GM12875 (cell line): Measurements from ENCODE around the gene ZNF341.
"Not testable (repeated sequence)": the region's sequence is repeated elsewhere in the genome, so short reads cannot be mapped to it uniquely, and the experiment has no call there.

Experiments used
- H3K4me3 ChIP-seq: one replicate; pipeline ENCODE4 v1.5.1; 2011; ENCODE audit warnings: low read depth, low read length, control low read depth
- TF ChIP-seq, protein P1 (sequence below): IDR thresholded peaks from 2 replicates; pipeline ENCODE4 v1.5.1; 2011; ENCODE audit warnings: low read depth, mild to moderate bottlenecking, control low read depth, inconsistent platforms, low read length, moderate library complexity, borderline replicate concordance; ENCODE audit not compliant: insufficient read depth

ZNF341 gene

DNA sequence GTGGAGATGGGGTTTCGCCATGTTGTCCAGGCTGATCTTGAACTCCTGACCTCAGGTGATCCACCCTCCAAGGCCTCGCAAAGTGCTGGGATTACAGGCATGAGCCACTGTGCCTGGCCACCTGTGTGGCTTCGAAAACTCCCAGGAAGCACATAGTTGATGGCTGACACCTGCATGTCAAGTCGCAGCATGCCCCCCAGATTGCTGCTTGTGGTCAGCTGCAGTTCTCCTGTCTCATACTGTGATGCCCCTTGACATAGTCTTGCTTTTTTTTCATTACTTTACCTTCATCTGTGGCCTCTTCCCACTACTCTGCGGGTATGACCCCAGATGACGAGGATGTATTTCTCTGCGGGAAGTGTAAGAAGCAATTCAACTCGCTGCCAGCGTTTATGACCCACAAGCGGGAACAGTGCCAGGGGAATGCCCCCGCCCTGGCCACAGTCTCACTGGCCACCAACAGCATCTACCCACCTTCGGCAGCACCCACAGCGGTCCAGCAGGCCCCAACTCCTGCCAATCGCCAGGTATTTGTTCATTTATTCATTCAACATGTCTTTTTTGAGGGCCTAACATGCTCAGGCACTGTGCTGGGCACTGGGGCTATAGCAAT lies 13.1 kb downstream of the ZNF341 start:
- H3K4me3 ChIP-seq = no peak overlapping the region

DNA sequence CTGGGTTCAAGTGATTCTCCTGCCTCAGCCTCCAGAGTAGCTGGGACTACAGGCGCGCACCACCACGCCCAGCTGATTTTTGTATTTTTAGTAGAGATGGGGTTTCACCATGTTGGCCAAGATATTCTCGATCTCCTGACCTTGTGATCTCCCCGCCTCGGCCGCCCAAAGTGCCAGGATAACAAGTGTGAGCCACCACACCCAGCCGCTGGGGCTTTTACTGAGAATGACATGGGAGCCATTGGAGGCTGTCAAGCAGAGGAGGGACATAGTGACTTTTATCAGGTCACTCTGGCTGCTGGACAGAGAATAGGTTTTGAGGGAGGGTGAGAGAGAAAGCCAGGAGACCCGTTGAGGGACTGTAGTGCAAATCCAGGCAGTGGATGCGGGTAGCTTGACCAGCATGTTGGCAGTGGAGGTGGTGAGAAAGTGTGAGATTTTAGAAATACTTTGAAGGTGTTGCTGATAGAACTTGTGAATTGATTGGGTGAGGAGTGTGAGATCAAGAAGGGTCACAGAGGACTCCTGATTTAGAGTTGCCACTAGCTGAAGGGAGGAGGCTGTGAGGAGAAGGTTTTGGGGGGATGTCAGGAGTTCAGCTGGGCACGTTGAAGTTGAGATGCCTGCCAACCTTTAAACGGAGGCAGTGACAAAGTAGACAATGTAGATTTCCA lies 14.7 kb downstream of the ZNF341 start:
- no peak overlapping the region for H3K4me3 ChIP-seq
- TF ChIP-seq, protein P1, sequence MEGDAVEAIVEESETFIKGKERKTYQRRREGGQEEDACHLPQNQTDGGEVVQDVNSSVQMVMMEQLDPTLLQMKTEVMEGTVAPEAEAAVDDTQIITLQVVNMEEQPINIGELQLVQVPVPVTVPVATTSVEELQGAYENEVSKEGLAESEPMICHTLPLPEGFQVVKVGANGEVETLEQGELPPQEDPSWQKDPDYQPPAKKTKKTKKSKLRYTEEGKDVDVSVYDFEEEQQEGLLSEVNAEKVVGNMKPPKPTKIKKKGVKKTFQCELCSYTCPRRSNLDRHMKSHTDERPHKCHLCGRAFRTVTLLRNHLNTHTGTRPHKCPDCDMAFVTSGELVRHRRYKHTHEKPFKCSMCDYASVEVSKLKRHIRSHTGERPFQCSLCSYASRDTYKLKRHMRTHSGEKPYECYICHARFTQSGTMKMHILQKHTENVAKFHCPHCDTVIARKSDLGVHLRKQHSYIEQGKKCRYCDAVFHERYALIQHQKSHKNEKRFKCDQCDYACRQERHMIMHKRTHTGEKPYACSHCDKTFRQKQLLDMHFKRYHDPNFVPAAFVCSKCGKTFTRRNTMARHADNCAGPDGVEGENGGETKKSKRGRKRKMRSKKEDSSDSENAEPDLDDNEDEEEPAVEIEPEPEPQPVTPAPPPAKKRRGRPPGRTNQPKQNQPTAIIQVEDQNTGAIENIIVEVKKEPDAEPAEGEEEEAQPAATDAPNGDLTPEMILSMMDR = no peak

More for the DNA sequence above, 13.1 kb downstream of the ZNF341 start:
- TF ChIP-seq, protein P1 = no peak

DNA sequence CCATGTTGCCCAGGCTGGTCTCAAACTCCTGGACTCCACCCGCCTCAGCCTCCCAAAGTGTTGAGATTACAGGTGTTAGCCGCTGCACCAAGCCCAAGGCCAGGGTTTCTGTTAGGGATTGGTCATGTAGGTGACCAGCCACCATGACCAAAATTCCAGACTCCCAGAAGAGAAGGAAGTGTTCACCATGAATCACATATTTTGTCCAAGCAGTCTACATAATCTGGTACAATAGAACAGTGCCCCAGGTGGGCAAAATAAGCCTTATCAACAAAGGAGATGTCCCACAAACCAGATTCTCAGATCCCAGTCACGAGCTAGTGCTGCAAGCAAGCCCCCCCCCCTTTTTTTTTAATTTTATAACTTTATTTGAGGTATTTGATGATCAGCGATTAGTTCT lies 20.0 kb downstream of the ZNF341 start:
- TF ChIP-seq, protein P1 = no peak
- H3K4me3 ChIP-seq = no peak overlapping the region

DNA sequence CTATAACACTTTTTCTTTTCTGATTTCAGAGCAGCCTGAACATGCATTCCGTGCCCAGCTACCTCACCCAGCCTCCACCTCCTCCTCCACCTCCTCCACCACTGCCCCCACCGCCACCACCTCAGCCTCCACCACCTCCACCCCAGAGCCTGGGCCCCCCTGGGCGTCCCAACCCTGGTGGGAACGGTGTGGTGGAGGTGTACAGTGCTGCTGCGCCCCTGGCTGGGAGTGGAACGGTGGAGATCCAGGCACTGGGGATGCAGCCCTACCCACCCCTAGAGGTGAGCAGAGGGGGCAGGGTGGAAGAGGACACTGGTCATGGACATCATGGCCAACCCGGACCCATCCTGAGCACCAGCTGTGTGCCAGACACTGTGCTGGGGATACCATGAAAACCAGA lies 21.3 kb downstream of the ZNF341 start:
- no peak overlapping the region for H3K4me3 ChIP-seq
- TF ChIP-seq, protein P1 = no peak

DNA sequence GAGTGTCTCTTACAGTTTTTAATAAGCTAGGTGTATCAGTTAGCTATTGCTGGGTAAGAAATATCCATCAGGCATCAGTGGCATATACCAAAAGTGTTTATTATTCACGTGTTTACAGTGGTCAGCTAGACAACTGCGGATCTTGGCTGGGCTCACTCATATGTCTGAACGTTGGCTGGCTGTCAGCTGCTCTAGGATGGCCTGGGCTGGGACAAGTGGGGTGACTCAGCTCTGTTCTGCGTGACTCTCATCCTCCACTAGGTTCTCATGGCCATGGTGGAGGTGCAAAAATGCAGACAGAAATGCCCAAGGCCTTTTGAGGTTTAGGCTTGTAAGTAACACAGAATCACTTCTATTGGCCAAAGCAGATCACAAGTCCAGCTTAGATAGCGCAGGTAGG lies 22.0 kb downstream of the ZNF341 start:
- H3K4me3 ChIP-seq = no peak overlapping the region
- TF ChIP-seq, protein P1 = no peak

DNA sequence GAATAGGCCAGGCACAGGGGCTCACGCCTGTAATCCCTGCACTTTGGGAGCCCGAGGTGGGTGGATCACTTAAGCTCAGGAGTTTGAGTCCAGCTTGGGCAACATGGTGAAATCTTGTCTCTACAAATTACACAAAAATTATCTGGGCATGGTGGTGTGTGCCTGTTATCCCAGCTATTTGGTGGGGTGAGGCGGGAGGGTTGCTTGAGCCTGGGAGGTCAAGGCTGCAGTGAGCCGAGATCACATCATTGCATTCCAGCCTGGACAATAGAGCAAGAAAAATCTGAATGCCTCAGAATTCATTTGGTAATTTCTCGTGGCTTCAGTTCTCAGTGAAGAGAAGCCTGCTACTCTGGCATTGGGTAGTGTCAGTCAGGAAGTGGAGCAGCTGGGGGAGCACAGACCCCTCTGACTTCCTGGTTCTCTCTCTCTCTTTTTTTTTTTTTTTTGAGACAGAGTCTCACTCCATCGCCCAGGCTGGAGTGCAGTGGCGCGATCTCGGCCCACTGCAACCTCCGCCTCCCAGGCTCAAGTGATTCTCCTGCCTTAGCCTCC lies 24.2 kb downstream of the ZNF341 start:
- H3K4me3 ChIP-seq = not testable (repeated sequence)

DNA sequence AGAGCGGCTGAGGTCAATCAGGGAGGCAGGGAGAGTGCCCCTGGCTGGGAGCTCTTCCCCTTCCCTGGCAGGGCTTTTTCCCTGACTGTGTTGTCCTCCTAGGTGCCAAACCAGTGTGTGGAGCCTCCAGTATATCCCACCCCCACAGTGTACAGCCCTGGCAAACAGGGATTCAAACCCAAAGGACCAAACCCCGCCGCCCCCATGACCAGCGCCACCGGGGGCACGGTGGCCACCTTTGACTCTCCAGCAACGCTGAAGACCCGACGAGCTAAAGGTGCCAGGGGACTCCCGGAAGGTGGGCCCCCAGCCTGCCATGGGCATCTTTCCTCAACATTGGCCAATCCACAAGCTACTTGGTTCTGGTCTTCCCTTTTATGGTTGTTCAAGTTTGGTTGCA lies 25.2 kb downstream of the ZNF341 start:
- H3K4me3 ChIP-seq = no peak overlapping the region
- TF ChIP-seq, protein P1 = no peak
